Panc1 (cell line): Measurements from ENCODE around the gene NOS3. TPM values are rescaled to one million over a fixed set of nuclear protein-coding genes. Genes with fewer than 3 reads are reported as not detected.

Experiments used
- ATAC-seq: fragments of 200-7000 bp; cut with Tn5 transposase; 2 replicates; pipeline ENCODE4 v1.9.1; 2020; ENCODE audit warnings: mild to moderate bottlenecking, moderate library complexity
- BruUV-seq: library from RNA; stranded (reverse); fragments of 400-500 nt; replicated peaks from 2 replicates; lab custom pipeline; 2021; lab: Mats Ljungman, UMichigan
- CTCF ChIA-PET: fragments of 300-600 bp; sonication (Branson Sonifier 250); formaldehyde crosslinking; loops from one replicate; lab custom pipeline; 2022; ENCODE audit warnings: antibody characterized with exemption; lab: Charles Lee
- POLR2A ChIA-PET: fragments of 300-600 bp; sonication (Branson Sonifier 250); formaldehyde crosslinking; loops from one replicate; lab custom pipeline; 2022; ENCODE audit warnings: antibody characterized with exemption; lab: Charles Lee
- DNase-seq: peaks from one replicate; pipeline ENCODE4 v3.0.0-alpha.2; 2010; ENCODE audit warnings: low read depth, low spot score
- H3K27ac ChIP-seq: 2 replicates; pipeline ENCODE4 v1.5.1; 2011; ENCODE audit warnings: mild to moderate bottlenecking, low read length, inconsistent platforms
- H3K27me3 ChIP-seq: fragments of 200-500 bp; sonication (Bioruptor generic); 2 replicates; pipeline ENCODE4 v1.6.0; 2014; ENCODE audit warnings: low read length, inconsistent platforms; ENCODE audit not compliant: control insufficient read depth, insufficient read depth
- H3K36me3 ChIP-seq: fragments of 200-500 bp; sonication (Bioruptor generic); 2 replicates; pipeline ENCODE4 v1.5.1; 2014; ENCODE audit warnings: inconsistent platforms, mild to moderate bottlenecking, low read length, moderate library complexity; ENCODE audit not compliant: control insufficient read depth, insufficient read depth
- H3K4me1 ChIP-seq: 2 replicates; pipeline ENCODE4 v1.5.1; 2011; ENCODE audit warnings: inconsistent platforms, mild to moderate bottlenecking, low read length, moderate library complexity; ENCODE audit not compliant: control insufficient read depth, insufficient read depth
- H3K4me3 ChIP-seq, 2 experiments: 2 replicates each; pipeline ENCODE4 v1.5.1; 2011 to 2012; ENCODE audit warnings: low read depth in 2 of 2, low read length in 2 of 2, mild to moderate bottlenecking in 2 of 2, inconsistent platforms in 1 of 2, moderate library complexity in 1 of 2
- H3K9me3 ChIP-seq: fragments of 200-500 bp; sonication (Bioruptor generic); 2 replicates; pipeline ENCODE4 v1.5.1; 2014; ENCODE audit warnings: low read depth, mild to moderate bottlenecking, inconsistent platforms, low read length, moderate library complexity; ENCODE audit not compliant: control insufficient read depth, insufficient read depth
- POLR2AphosphoS5 ChIP-seq: IDR thresholded peaks from 2 replicates; pipeline ENCODE4 v1.6.1; 2012; ENCODE audit warnings: mild to moderate bottlenecking, low read depth, low read length, moderate library complexity
- SIN3A ChIP-seq: IDR thresholded peaks from 2 replicates; pipeline ENCODE4 v1.6.1; 2012; ENCODE audit warnings: low read depth, mild to moderate bottlenecking, low read length, moderate library complexity, borderline replicate concordance; ENCODE audit not compliant: insufficient read depth
- TCF7L2 ChIP-seq: IDR thresholded peaks from 2 replicates; pipeline ENCODE4 v1.6.1; 2011; ENCODE audit warnings: mild to moderate bottlenecking, low read depth, low read length, inconsistent platforms
- in situ Hi-C: cut with HindIII; loops from 2 replicates; pipeline ENCODE4 v1.10.0; 2016; ENCODE audit warnings: low sequenced_read_pairs, low pct_unique_long_range_greater_than_20kb
- intact Hi-C: fragments of 100-400 bp; cut with micrococcal nuclease; formaldehyde crosslinking; loops from one replicate; pipeline ENCODE4 v1.10.0; 2022; ENCODE audit not compliant: unreplicated experiment
- total RNA-seq: library from RNA; stranded (reverse); gene quantifications from one replicate; pipeline ENCODE4 v1.2.1, GENCODE V29; 2021; ENCODE audit not compliant: unreplicated experiment
- TF ChIP-seq, protein P1 (sequence below), 2 experiments: IDR thresholded peaks; 2 replicates each; pipeline ENCODE4 v1.6.1; 2011 to 2012; ENCODE audit warnings: low read depth in 2 of 2, control low read depth in 1 of 2, low read length in 1 of 2, mild to moderate bottlenecking in 1 of 2, moderate library complexity in 1 of 2; ENCODE audit not compliant: insufficient read depth in 1 of 2
- TF ChIP-seq, protein P2 (sequence below): fragments of 450-650 bp; IDR thresholded peaks from 2 replicates; pipeline ENCODE4 v1.5.1; 2017; ENCODE audit warnings: mild to moderate bottlenecking

Gene NOS3
- total RNA-seq, 1 experiment from 2014 or later: 3.1 TPM

DNA sequence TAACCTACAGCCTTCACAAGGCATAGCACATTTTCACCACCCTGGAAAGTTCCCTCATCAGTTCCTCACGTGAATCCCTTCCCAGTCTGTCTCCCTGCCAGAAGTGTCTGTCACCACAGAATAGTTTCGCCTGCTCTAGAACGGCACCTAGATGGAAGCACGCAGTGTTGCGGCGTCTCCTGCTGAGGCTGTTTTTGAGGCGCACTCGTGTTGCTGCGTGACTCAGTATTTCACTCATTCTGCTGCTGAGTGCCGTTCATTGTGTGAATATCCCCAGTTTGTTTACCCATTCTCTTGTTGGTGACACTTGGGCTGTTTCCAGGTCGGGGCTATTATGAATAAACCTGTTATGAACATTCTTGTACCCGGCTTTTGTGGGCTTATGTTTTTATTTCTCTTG, 12.8 kb downstream of the NOS3 start:
- Histone ChIP-seq H3K27me3 (no peaks in the 10 kb centered on the region), H3K9me3 (no peaks in the 10 kb centered on the region), H3K4me3 (no peak overlapping the region), H3K27ac (no peak overlapping the region), H3K4me1 (peaks cover 12% of the 10 kb centered on the region; the same call in 1 of the 2 replicates), H3K36me3 (no peaks in the 10 kb centered on the region)
- ChIA-PET CTCF (no interaction called here), POLR2A (no interaction called here)
- ATAC-seq (peak; percentile 44; the same call in 1 of the 2 replicates), DNase-seq (no peak)
- TF ChIP-seq, protein P1, sequence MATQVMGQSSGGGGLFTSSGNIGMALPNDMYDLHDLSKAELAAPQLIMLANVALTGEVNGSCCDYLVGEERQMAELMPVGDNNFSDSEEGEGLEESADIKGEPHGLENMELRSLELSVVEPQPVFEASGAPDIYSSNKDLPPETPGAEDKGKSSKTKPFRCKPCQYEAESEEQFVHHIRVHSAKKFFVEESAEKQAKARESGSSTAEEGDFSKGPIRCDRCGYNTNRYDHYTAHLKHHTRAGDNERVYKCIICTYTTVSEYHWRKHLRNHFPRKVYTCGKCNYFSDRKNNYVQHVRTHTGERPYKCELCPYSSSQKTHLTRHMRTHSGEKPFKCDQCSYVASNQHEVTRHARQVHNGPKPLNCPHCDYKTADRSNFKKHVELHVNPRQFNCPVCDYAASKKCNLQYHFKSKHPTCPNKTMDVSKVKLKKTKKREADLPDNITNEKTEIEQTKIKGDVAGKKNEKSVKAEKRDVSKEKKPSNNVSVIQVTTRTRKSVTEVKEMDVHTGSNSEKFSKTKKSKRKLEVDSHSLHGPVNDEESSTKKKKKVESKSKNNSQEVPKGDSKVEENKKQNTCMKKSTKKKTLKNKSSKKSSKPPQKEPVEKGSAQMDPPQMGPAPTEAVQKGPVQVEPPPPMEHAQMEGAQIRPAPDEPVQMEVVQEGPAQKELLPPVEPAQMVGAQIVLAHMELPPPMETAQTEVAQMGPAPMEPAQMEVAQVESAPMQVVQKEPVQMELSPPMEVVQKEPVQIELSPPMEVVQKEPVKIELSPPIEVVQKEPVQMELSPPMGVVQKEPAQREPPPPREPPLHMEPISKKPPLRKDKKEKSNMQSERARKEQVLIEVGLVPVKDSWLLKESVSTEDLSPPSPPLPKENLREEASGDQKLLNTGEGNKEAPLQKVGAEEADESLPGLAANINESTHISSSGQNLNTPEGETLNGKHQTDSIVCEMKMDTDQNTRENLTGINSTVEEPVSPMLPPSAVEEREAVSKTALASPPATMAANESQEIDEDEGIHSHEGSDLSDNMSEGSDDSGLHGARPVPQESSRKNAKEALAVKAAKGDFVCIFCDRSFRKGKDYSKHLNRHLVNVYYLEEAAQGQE (IDR thresholded peaks at IDR 0.05; ENCODE audit: insufficient read depth in 1 of 2, low read depth in 2 of 2, low read length in 1 of 2): no peak
- no peak for TF ChIP-seq POLR2AphosphoS5
- no peak for TF ChIP-seq TCF7L2
- TF ChIP-seq, protein P2, sequence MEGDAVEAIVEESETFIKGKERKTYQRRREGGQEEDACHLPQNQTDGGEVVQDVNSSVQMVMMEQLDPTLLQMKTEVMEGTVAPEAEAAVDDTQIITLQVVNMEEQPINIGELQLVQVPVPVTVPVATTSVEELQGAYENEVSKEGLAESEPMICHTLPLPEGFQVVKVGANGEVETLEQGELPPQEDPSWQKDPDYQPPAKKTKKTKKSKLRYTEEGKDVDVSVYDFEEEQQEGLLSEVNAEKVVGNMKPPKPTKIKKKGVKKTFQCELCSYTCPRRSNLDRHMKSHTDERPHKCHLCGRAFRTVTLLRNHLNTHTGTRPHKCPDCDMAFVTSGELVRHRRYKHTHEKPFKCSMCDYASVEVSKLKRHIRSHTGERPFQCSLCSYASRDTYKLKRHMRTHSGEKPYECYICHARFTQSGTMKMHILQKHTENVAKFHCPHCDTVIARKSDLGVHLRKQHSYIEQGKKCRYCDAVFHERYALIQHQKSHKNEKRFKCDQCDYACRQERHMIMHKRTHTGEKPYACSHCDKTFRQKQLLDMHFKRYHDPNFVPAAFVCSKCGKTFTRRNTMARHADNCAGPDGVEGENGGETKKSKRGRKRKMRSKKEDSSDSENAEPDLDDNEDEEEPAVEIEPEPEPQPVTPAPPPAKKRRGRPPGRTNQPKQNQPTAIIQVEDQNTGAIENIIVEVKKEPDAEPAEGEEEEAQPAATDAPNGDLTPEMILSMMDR: no peak
- no peak for TF ChIP-seq SIN3A
- intact Hi-C loops: no loop called here
- in situ Hi-C loops: no loop called here
- BruUV-seq: no TSS peak

DNA sequence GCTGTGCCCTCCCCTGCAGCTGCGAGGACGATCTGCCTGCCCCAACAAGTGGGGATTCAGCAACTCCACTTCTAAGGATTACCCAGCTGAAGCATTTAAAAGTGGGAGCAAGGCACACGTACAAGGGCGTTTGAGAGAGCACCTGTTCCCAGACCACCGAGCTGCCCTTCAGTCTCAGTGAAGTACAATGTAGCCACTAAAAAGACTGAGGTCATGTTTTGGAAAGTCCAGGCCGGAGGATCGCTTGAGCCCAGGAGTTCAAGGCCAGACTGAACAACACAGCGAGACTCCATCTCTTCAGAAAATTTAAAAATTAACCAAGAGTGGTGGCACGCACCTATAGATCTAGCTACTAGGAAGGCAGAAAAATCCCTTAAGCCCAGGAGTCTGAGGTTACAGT, 14.7 kb downstream of the NOS3 start:
- BruUV-seq: no TSS peak
- DNase-seq (no peak), ATAC-seq (no peak)
- ChIA-PET CTCF (interaction anchor here (1.1 to 1.6 kb wide), 2 partner anchors 13 to 30 kb away, joined by 3 to 5 read pairs; no protein-coding TSS in a partner anchor), POLR2A (interaction anchor here (0.6 kb wide), 1 partner anchor 57 kb away, joined by 3 read pairs; no protein-coding TSS in a partner anchor)
- TF ChIP-seq POLR2AphosphoS5: no peak
- no peak for TF ChIP-seq TCF7L2
- TF ChIP-seq, protein P1 (IDR thresholded peaks at IDR 0.05; ENCODE audit: insufficient read depth in 1 of 2, low read depth in 2 of 2, low read length in 1 of 2): no peak
- TF ChIP-seq, protein P2: no peak
- TF ChIP-seq SIN3A: no peak
- in situ Hi-C loops (no loop called here), intact Hi-C loops (no loop called here)
- Histone ChIP-seq H3K4me3 (no peak overlapping the region), H3K27ac (no peak overlapping the region), H3K4me1 (peaks cover 26% of the 10 kb centered on the region), H3K9me3 (no peaks in the 10 kb centered on the region), H3K27me3 (no peaks in the 10 kb centered on the region), H3K36me3 (no peaks in the 10 kb centered on the region)
